ENCODE data around the gene EFTUD2. TPM values are rescaled to one million over a fixed set of nuclear protein-coding genes. Genes with fewer than 3 reads are reported as not detected.

EFTUD2 gene
- total RNA-seq, 3 donors from 2014 or later (not counting 1 experiment from before 2014, with no cell fraction given): 135 to 178 (median 164) TPM

DNA sequence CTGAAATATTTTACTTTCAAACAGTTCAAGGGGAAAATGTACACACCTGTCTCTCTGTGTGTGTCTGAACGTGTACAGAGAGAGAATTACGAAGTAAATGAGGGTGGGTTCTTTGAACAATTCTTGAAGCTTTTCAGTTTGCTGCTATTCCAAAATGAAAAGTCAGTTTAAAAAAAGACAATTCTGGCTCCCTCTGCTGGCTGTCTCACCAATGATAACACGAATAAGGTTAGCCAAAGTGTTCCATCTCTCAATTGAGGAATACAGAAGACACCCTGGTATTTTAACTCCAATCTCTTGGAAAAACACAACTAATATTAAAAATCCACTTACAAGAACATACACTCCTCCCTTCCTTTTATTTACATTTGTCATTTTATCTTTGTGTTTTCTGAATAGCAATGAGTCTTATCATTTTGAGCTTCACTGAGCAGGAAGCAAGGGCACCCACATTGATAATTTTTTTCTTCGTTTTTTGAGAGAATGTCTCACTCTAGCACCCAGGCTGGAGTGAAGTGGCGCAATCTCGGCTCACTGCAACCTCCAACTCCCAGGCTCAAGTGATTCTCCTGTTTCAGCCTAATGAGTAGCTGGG lies 20.5 kb downstream of the EFTUD2 start:
- H3K4me3 ChIP-seq (ENCODE audit: low read length): no peak overlapping the region
- Mint-ChIP-seq H3K9me3 (no peaks in the 10 kb centered on the region), H3K27me3 (ENCODE audit: low read depth in 2 of 2) (no peaks in the 10 kb centered on the region), H3K27ac (no peak overlapping the region), H3K4me1 (peaks cover 0 to 6% of the 10 kb centered on the region in 2 donors), H3K4me3 (no peak overlapping the region), H3K36me3 (peaks cover 26% of the 10 kb centered on the region)
- H3K4me1 ChIP-seq (ENCODE audit: control insufficient read depth, insufficient read depth, low read length): no peaks in the 10 kb centered on the region
- TF ChIP-seq, protein P1, sequence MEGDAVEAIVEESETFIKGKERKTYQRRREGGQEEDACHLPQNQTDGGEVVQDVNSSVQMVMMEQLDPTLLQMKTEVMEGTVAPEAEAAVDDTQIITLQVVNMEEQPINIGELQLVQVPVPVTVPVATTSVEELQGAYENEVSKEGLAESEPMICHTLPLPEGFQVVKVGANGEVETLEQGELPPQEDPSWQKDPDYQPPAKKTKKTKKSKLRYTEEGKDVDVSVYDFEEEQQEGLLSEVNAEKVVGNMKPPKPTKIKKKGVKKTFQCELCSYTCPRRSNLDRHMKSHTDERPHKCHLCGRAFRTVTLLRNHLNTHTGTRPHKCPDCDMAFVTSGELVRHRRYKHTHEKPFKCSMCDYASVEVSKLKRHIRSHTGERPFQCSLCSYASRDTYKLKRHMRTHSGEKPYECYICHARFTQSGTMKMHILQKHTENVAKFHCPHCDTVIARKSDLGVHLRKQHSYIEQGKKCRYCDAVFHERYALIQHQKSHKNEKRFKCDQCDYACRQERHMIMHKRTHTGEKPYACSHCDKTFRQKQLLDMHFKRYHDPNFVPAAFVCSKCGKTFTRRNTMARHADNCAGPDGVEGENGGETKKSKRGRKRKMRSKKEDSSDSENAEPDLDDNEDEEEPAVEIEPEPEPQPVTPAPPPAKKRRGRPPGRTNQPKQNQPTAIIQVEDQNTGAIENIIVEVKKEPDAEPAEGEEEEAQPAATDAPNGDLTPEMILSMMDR (IDR thresholded peaks at IDR 0.05): peak; percentile 29
- DNase-seq: peak in 1 of 2 donors; percentile 52
- 66% methylated on average over 6 of the region's 6 CpGs for WGBS (ENCODE audit: insufficient coverage)
- ATAC-seq: no peak
- no peaks in the 10 kb centered on the region for H3K9me3 ChIP-seq (ENCODE audit: control insufficient read depth, insufficient read depth, low read length)
- H3K36me3 ChIP-seq (ENCODE audit: control insufficient read depth, insufficient read depth, low read length): peaks cover 79% of the 10 kb centered on the region
- intact Hi-C loops (cut with micrococcal nuclease): no loop called here
- no peak overlapping the region for H3K27ac ChIP-seq (ENCODE audit: low read length)
- H3K27me3 ChIP-seq (ENCODE audit: control insufficient read depth, insufficient read depth, low read length): no peaks in the 10 kb centered on the region

DNA sequence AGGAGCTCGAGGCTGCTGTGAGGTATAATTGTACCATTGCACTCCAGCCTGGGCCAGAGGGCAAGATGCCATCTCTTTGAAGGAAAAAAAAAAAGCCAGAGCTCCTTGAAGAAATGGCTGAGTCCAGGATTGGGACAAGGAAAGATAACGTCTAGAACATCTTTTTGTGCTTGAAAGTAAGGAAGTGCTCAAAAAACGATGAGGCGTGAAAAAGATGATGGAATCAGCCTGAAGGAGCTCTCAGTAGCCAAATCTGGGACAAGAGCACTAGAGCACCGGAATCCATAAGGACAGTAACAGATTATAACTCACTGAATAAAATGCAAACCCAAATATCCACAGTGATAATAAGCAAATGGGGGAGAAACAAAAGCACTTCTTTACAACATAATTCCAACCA lies 22.1 kb downstream of the EFTUD2 start:
- no peaks in the 10 kb centered on the region for H3K4me1 Mint-ChIP-seq
- ATAC-seq: no peak
- H3K4me1 ChIP-seq (ENCODE audit: control insufficient read depth, insufficient read depth, low read length): no peaks in the 10 kb centered on the region
- no peaks in the 10 kb centered on the region for H3K27me3 Mint-ChIP-seq (ENCODE audit: low read depth in 2 of 2)
- no peak for DNase-seq
- H3K9me3 Mint-ChIP-seq: no peaks in the 10 kb centered on the region
- TF ChIP-seq, protein P1 (IDR thresholded peaks at IDR 0.05): no peak
- H3K27ac Mint-ChIP-seq: no peak overlapping the region
- intact Hi-C loops (cut with micrococcal nuclease): no loop called here
- no peak overlapping the region for H3K4me3 Mint-ChIP-seq
- peaks cover 76% of the 10 kb centered on the region for H3K36me3 ChIP-seq (ENCODE audit: control insufficient read depth, insufficient read depth, low read length)
- H3K9me3 ChIP-seq (ENCODE audit: control insufficient read depth, insufficient read depth, low read length): no peaks in the 10 kb centered on the region
- H3K27ac ChIP-seq (ENCODE audit: low read length): no peak overlapping the region
- 96% methylated on average over 5 of the region's 5 CpGs for WGBS (ENCODE audit: insufficient coverage)
- no peaks in the 10 kb centered on the region for H3K27me3 ChIP-seq (ENCODE audit: control insufficient read depth, insufficient read depth, low read length)
- no peak overlapping the region for H3K4me3 ChIP-seq (ENCODE audit: low read length)
- peaks cover 16% of the 10 kb centered on the region for H3K36me3 Mint-ChIP-seq

DNA sequence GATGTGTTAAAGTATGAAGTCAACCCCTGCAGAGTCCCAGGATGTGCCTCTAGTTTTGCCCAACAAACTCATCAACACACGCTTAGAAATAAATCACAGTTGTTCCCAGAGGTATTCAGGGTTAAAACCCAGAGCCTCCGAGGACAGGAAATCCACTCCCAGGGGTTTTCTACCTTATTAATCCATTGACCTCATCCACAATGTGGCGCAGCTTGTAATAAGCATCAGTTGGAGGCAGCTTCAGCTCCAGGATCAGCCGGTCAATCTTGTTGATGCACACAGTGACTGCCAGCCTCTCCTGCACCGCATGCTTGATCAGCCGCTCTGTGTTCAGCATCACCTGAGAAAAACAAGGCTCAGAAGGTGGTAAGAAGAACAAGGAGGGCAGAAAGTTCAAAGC lies 23.5 kb downstream of the EFTUD2 start:
- intact Hi-C loops (cut with micrococcal nuclease): no loop called here
- H3K4me3 ChIP-seq (ENCODE audit: low read length): no peak overlapping the region
- H3K27me3 ChIP-seq (ENCODE audit: control insufficient read depth, insufficient read depth, low read length): no peaks in the 10 kb centered on the region
- WGBS (ENCODE audit: insufficient coverage): 99% methylated on average over 6 of the region's 6 CpGs
- H3K27ac Mint-ChIP-seq: no peak overlapping the region
- ATAC-seq (no peak), DNase-seq (no peak)
- H3K36me3 Mint-ChIP-seq: peaks cover 23% of the 10 kb centered on the region
- peaks cover 74% of the 10 kb centered on the region for H3K36me3 ChIP-seq (ENCODE audit: control insufficient read depth, insufficient read depth, low read length)
- H3K4me3 Mint-ChIP-seq: no peak overlapping the region
- H3K9me3 ChIP-seq (ENCODE audit: control insufficient read depth, insufficient read depth, low read length): no peaks in the 10 kb centered on the region
- no peaks in the 10 kb centered on the region for H3K4me1 ChIP-seq (ENCODE audit: control insufficient read depth, insufficient read depth, low read length)
- H3K4me1 Mint-ChIP-seq: no peaks in the 10 kb centered on the region
- H3K27me3 Mint-ChIP-seq (ENCODE audit: low read depth in 2 of 2): no peaks in the 10 kb centered on the region
- TF ChIP-seq, protein P1 (IDR thresholded peaks at IDR 0.05): no peak
- no peaks in the 10 kb centered on the region for H3K9me3 Mint-ChIP-seq
- no peak overlapping the region for H3K27ac ChIP-seq (ENCODE audit: low read length)

Data from natural killer cell (primary cell).